Muscle layer of colon (tissue), 2 donors: ENCODE data around the gene TXNDC17.
"Not testable (repeated sequence)": the region's sequence is repeated elsewhere in the genome, so short reads cannot be mapped to it uniquely, and the experiment has no call there.

ENCODE experiments used
- H3K27ac ChIP-seq: one replicate; pipeline ENCODE4 v1.7.0; 2013; ENCODE audit warnings: low read depth, mild to moderate bottlenecking, low read length, moderate library complexity
- H3K27me3 ChIP-seq, 2 donors: one replicate each; pipeline ENCODE4 v1.7.0; 2013; ENCODE audit warnings: low read length in 2 of 2, mild to moderate bottlenecking in 2 of 2; ENCODE audit not compliant: insufficient read depth in 2 of 2, control insufficient read depth in 1 of 2
- H3K36me3 ChIP-seq: one replicate; pipeline ENCODE4 v1.7.0; 2013; ENCODE audit warnings: mild to moderate bottlenecking, low read length; ENCODE audit not compliant: insufficient read depth
- H3K4me1 ChIP-seq: one replicate; pipeline ENCODE4 v1.7.0; 2013; ENCODE audit warnings: mild to moderate bottlenecking, low read length; ENCODE audit not compliant: insufficient read depth
- H3K4me3 ChIP-seq, 2 donors: one replicate each; pipeline ENCODE4 v1.7.0; 2013; ENCODE audit warnings: low read length in 2 of 2, low read depth in 1 of 2, mild to moderate bottlenecking in 1 of 2, moderate library complexity in 1 of 2
- H3K9ac ChIP-seq: one replicate; pipeline ENCODE4 v1.7.0; 2013; ENCODE audit warnings: low read length
- H3K9me3 ChIP-seq: one replicate; pipeline ENCODE4 v1.7.0; 2013; ENCODE audit warnings: mild to moderate bottlenecking, low read length
- donor health status: abdominal sarcoma.
- donor health status: Adenocarcinoma of cecum.

TXNDC17 gene

GRCh38 chr17:6654841-6655731 lies 14.2 kb downstream of the TXNDC17 start:
- Histone ChIP-seq H3K4me3 (no peak overlapping the region), H3K27me3 (peaks cover 12 to 18% of the 10 kb centered on the region in 2 donors), H3K27ac (no peak overlapping the region), H3K9ac (no peak overlapping the region), H3K9me3 (no peaks in the 10 kb centered on the region), H3K36me3 (no peaks in the 10 kb centered on the region), H3K4me1 (peaks cover 14% of the 10 kb centered on the region)

GRCh38 chr17:6655732-6656361 lies 15.0 kb downstream of the TXNDC17 start:
- H3K27ac ChIP-seq, H3K9me3 ChIP-seq, H3K4me1 ChIP-seq, H3K4me3 ChIP-seq, H3K36me3 ChIP-seq, H3K9ac ChIP-seq: not testable (repeated sequence)
- peaks cover 12 to 18% of the 10 kb centered on the region in 2 donors for H3K27me3 ChIP-seq

GRCh38 chr17:6656797-6657632 lies 16.2 kb downstream of the TXNDC17 start:
- peaks cover 12 to 18% of the 10 kb centered on the region in 2 donors for H3K27me3 ChIP-seq
- H3K9ac ChIP-seq, H3K9me3 ChIP-seq, H3K4me3 ChIP-seq, H3K36me3 ChIP-seq, H3K27ac ChIP-seq, H3K4me1 ChIP-seq: not testable (repeated sequence)

GRCh38 chr17:6657633-6658287 lies 16.9 kb downstream of the TXNDC17 start:
- H3K4me3 ChIP-seq, result no peak overlapping the region
- H3K4me1 ChIP-seq, result peaks cover under 1% of the 10 kb centered on the region
- no peak overlapping the region for H3K27ac ChIP-seq

GRCh38 chr17:6658411-6658810 lies 17.6 kb downstream of the TXNDC17 start:
- not testable (repeated sequence) for H3K9ac ChIP-seq, H3K4me1 ChIP-seq, H3K4me3 ChIP-seq, H3K27ac ChIP-seq, H3K9me3 ChIP-seq, H3K36me3 ChIP-seq
- H3K27me3 ChIP-seq, result peaks cover 12 to 18% of the 10 kb centered on the region in 2 donors

More at GRCh38 chr17:6657633-6658287, 16.9 kb downstream of the TXNDC17 start:
- H3K27me3 ChIP-seq, result peaks cover 12 to 18% of the 10 kb centered on the region in 2 donors
- no peak overlapping the region for H3K9ac ChIP-seq
- no peaks in the 10 kb centered on the region for H3K9me3 ChIP-seq
- no peaks in the 10 kb centered on the region for H3K36me3 ChIP-seq

- Histone ChIP-seq H3K36me3 (no peaks in the 10 kb centered on the region), H3K27ac (no peak overlapping the region), H3K9ac (no peak overlapping the region), H3K4me3 (no peak overlapping the region), H3K4me1 (no peaks in the 10 kb centered on the region), H3K9me3 (no peaks in the 10 kb centered on the region), H3K27me3 (peaks cover 4 to 10% of the 10 kb centered on the region in 2 donors)
Measured at GRCh38 chr17:6660101-6660500, 19.2 kb downstream of the TXNDC17 start.

GRCh38 chr17:6660805-6661463 lies 20.1 kb downstream of the TXNDC17 start:
- Histone ChIP-seq H3K27me3 (peaks cover 0 to 5% of the 10 kb centered on the region in 2 donors), H3K36me3 (no peaks in the 10 kb centered on the region), H3K9ac (no peak overlapping the region), H3K4me1 (no peaks in the 10 kb centered on the region), H3K4me3 (no peak overlapping the region), H3K27ac (no peak overlapping the region), H3K9me3 (no peaks in the 10 kb centered on the region)

GRCh38 chr17:6661464-6661848 lies 20.6 kb downstream of the TXNDC17 start:
- no peaks in the 10 kb centered on the region for H3K4me1 ChIP-seq
- H3K9ac ChIP-seq, result no peak overlapping the region
- peaks cover 0 to 5% of the 10 kb centered on the region in 2 donors for H3K27me3 ChIP-seq
- H3K4me3 ChIP-seq, result no peak overlapping the region
- H3K36me3 ChIP-seq, result no peaks in the 10 kb centered on the region
- H3K9me3 ChIP-seq, result no peaks in the 10 kb centered on the region
- H3K27ac ChIP-seq, result no peak overlapping the region

GRCh38 chr17:6663200-6663599 lies 22.3 kb downstream of the TXNDC17 start:
- H3K4me3 ChIP-seq, H3K9ac ChIP-seq, H3K27me3 ChIP-seq, H3K9me3 ChIP-seq, H3K27ac ChIP-seq, H3K36me3 ChIP-seq, H3K4me1 ChIP-seq: not testable (repeated sequence)

GRCh38 chr17:6666077-6666521 lies 25.2 kb downstream of the TXNDC17 start:
- Histone ChIP-seq H3K27ac (no peak overlapping the region), H3K4me1 (no peaks in the 10 kb centered on the region), H3K36me3 (no peaks in the 10 kb centered on the region), H3K9me3 (no peaks in the 10 kb centered on the region), H3K9ac (no peak overlapping the region), H3K4me3 (no peak overlapping the region), H3K27me3 (peaks cover 0 to 6% of the 10 kb centered on the region in 2 donors)
